ENCODE measurements around the gene C1orf105.
A peak's percentile ranks its signal among the peaks of the same experiment; 100 is the strongest.
"Not testable (repeated sequence)": the region's sequence is repeated elsewhere in the genome, so short reads cannot be mapped to it uniquely, and the experiment has no call there.

Gene C1orf105

DNA sequence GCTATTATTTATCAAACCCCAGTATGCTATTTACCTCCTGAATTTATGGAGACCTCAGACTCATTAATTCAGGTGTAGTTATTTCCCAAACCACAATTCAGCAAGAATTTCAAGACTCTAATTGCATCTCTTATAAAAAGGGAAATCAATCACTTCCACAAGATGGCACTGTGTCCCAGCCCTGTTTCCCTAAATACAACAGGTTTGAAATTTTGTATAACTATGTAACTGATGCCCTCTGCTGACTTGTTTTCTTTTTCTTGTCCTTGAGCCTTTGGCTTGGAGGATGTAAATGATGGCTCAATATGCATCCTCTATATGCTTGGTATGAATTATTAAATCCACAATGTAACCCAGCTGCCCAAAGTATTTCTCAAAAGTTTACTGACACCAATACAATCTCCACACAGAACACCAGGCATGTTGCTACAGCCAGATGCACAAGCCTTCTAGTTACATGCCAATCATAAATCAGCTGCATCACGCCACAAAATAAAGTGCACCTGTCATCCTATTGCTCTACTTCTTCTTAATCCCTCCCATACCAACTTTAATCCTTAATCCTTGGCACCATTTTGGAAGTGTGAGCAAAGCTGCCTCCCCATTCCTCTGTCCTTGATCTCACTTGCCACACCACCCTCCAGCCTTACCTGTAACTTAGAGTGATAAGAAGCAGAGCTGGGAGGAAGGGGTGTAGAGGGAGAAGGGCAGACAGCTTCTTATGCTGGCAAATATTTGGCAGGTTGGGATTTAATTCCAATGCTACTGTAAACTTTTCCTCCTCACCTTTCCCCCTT lies 9.0 kb downstream of the C1orf105 start:
- DNase-seq (ENCODE audit: low read depth), result peak; percentile 25

DNA sequence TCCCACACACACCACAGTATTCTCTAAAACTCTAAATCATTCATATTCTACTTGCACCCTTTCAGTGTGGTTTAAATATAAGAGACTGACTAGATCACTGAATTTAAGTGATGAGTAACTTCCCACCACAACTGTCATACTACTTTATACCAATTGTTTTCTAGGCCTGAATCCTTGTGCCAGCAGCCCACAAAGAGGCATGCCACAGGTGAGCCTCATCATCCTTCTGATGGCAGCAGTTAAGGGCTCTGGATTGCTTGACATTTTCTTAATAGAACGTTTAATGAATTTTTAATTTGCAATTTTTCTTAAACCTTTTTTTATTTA lies 9.6 kb downstream of the C1orf105 start:
- DNase-seq (ENCODE audit: low read depth), result no peak

DNA sequence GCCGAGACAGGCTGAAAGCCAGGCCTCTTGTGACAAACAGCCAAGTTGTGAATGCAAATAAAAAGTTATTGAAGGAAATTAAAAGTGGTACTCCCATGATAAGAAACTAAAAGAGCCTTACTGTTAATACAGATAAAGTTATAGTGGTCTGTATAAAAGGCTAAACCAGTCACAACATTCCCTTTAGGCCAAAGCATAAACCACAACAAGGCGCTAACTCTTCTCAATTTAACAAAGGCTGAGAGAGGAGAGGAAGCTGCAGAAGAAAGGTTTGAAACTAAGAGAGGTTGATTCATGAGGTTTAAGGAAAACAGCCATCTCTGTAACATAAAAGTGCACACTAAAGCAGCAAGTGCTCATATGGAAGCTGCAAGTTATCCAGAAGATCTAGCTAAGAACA lies 10.7 kb downstream of the C1orf105 start:
- DNase-seq (ENCODE audit: low read depth), result no peak

DNA sequence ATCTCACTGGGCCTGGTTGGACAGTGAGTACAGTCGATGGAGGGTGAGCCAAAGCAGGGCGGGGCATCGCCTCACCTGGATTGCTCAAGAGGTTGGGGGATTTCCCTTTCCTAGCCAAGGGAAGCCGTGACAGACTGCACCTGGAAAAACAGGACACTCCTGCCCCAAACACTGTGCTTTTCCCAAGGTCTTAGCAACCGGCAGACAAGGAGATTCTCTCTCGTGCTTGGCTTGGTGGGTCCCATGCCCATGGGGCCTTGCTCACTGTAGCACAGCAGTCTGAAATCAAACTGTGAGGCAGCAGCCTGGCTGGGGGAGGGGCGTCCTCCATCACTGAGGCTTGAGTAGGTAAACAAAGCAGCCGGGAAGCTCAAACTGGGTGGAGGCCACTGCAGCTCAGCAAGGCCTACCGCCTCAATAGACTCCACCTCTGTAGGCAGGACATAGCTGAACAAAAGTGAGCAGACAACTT lies 11.3 kb downstream of the C1orf105 start:
- DNase-seq (ENCODE audit: low read depth), result no peak

DNA sequence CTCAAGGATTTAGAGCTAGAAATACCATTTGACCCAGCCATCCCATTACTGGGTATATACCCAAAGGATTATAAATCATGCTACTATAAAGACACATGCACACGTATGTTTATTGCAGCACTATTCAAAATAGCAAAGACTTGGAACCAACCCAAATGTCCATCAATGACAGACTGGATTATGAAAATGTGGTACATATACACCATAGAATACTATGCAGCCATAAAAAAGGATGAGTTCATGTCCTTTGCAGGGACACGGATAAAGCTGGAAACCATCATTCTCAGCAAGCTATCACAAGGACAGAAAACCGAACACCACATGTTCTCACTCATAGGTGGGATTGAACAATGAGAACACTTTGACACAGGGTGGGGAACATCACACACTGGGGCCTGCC lies 16.7 kb downstream of the C1orf105 start:
- DNase-seq (ENCODE audit: low read depth), result not testable (repeated sequence)

DNA sequence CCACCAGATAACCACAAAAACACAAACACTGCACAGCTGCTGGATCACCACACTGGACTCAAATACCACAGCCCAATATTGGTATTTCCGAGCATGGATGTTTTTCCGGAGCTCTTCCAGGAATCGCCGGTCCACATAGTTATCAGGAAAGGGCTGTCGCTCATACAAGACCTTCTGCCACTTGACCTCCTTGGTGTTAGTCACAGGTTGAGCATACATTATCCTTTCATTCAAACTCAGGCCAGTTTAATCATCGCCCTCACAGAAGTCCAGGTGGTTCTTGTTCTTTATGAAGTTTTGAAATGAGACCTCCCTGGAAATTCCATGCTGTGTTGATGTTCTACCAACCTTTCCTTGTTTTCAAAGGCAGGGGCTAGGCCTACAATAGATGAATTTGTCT lies 21.9 kb downstream of the C1orf105 start:
- no peak for DNase-seq (ENCODE audit: low read depth)

DNA sequence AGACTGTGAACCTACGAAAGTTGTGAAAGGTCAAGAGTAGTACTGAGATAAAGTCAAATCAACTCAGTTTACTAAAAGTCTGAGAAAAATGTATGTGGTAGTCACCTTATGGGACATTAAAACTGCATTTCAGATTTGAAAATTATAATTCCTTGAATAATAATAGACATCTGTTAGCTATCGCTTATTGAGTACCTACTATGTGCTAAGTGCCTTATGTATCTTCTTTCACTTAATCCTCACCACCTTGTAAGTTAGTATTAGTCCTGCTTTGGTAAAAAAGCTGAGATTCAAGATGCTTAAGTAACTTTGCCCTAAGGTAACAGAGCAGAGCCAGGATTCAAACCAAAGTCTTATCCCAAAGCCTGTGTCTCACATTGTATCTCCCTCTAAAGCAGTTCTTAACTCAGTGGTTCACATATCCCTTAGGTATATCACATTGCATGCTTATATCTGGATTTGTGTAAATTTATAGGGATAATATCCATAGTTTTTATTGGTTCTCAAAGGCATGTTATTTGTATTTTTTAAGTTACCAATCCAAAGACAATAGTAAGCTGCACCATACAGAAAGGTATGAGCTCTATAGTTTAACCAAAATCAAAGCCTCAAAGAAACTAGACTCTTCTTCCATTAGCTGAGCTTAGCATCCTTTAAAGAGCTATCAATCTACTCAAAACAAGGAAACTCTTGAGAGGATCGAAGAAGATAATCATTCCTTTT lies 22.5 kb downstream of the C1orf105 start:
- no peak for DNase-seq (ENCODE audit: low read depth)

DNA sequence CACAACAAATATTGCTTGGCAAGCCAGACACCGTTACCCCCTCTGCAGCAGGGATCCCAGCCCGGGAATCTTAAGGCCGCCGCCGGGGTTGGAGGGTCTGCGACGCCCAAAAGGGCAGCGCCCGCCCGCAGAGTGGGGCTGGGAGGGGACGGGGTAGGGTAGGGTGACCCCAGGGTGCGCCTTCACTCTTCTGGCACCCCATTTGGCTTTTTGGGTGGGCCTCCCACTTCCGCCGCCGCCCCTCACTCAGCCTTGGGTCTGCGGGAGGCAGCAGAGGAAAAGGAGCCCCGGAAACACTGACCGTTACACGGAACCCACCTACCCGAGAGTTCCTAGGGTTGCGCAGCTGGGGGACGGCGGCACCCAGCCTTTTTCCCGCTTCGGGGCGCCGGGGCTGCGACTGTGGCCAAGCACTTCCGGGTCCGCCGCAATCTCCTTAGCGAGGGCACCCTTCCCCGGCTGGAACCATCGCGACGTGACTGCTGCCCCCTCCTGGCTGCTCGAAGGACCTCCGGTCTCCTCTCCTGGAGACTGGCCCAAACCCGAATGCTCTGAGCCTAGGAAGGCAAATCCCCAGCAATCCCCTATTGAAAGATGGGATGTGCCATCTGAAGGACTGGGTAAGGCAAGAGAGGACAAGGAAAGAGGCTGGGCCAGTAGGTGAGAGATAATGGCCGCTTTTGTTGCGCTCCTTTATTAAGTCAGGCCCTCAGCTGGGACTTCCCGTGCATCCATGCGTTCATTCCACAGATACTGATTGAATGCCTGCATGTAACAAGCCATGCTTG lies 23.4 kb downstream of the C1orf105 start, which contains the start of gene PIGC:
Gene PIGC, minus strand, starts transcription at position 404 of the 788 bp plus-strand sequence. CDS start 1,447 bp downstream, outside the sequence.
- DNase-seq (ENCODE audit: low read depth), result peak; percentile 90

DNA sequence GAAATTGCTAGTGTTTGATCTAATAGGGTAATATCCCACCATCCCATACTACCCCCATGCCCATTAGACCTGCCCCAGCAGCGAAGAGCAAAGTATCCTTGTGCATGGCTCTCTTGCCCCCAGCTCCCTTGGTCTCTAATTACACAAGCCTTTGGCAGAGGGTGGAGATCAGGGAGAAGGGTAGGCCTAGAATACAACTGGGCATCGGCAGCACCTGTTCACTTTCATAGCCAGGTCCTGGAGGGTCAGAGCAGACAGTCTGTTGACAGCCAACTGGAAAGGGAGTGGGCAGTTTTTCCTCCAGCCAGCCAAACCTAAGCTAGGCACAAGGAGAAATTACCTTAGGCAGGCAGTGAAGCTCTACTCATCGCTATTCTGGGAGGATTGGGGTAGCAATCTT lies 26.1 kb downstream of the C1orf105 start:
- DNase-seq (ENCODE audit: low read depth), result no peak

DNA sequence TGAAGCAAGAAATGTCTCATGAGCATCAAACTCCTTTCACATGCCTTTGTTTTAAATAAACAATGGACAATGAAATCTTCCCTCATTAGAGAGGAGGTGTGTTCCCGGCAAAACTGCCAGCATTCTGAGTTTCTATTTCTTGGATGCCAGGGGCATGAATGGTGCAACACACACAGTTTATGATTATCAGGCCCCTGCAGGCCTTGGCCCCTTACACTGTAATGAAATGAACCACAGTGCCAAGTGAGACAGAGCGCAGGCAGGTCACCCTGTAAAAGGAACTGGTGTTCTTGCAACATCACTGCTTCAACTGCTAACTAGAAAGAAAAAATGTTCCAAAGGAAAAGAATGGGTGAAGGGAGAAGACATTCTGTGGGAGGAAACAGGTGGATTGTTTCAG lies 27.2 kb downstream of the C1orf105 start:
- no peak for DNase-seq (ENCODE audit: low read depth)

DNA sequence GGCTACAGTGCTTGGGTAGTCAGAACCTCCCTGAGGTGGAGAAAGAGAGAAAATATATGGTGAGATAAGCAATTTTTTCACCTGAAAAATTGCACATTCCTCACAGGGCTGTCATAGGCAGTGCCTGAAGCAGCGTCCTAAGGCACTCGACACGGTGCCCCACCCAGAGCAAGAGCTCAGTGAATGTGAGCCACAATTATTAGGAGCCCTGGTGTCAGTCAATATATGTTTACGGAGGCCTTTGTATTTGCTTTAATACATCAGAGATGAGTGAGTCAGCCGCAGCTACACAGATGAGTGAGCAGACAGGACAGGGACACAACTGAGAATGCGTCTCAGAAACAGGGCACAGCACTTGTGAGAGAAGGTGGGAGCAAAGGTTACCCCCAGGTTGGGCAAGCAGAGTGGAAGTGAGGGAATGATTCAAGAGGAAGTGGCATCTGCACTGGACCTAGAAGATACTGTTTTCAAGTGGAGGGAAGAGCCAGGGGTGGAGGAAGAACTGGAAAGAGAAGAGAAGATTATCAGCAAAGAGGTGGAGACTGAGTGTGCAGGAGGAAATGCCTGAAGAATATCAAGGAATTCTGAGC lies 28.6 kb downstream of the C1orf105 start:
- DNase-seq (ENCODE audit: low read depth), result no peak

DNA sequence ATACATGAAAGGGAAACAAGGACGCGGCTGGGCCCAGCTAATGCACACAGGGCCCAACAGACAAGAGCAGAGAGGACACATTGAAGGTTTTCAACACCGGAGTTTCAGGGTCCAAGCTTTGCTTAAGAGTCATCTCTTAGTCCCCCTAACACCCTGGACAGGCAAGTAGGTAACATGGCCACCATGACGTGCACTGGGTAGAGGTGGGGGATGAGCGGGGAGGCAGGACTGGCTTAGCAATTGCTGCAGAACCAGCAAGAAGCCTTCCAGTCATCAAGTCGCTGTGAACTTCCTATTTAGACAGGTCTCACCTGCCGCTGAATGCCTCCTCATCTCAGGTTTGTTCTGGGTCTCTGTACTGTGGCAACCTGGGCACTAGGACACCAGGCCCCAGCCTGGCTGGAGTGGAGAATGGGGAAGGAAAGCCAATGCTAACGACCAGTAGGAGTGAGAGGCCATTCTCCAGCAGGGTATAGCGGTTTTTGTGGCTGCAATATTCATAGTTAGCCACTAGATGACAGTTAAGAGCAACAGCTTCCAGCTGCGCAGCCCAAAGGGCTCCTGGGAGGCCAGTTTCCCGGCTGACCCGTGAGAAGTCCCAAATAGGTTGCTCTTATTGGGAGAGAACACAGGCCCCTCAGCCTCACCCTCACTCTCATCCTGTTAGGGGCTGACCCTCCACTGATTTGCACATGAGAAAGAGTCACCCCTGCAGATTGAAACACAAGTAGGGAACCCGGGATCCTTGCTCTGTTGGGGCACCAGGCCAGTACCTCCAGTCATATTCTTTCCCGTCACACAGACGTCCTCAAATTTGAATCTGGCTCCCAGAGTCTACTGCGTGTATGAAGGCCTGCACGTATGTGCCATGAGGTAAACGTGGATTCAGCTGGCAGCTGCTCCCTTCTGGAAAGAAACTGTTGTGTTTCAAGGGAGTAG lies 29.4 kb downstream of the C1orf105 start:
- peak; percentile 46 for DNase-seq (ENCODE audit: low read depth)

DNA sequence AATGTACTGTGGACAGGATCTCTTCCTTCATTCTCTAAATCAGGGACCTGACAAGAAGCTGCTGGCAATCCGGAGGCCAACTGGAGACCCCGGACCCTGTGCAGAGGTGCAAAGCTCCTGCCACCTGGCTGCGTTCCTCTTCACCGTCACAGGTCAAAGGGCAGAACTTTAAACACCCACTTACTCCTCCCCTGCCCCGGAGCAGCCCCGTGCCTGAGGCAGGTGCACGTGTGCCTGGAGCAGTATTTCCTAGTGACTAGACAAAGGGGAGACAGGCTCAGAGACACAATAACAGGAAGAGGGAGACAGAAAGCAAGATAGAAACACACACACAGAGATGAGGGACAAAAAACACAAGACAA lies 30.0 kb downstream of the C1orf105 start:
- no peak for DNase-seq (ENCODE audit: low read depth)

DNA sequence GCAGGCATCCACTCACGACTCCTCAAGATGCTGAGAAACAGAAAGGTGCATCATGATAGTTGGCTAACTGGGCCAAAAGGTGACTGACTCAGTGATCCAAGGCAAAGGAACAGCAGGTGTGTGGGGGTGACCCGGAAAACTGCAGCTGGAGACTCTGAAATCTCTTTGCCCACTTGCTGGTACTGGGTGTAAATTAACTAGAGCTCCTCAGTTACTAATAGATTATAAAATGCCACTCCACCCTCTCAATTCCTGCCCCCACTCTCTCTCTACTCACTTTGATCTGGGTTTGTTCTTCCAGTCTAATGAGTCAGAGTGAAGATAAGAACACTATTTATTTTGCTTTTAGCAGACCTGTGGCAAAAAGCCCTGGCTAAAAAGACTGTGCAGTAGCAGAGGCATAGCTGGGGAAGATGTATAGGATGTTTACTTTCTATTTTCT lies 30.5 kb downstream of the C1orf105 start:
- DNase-seq (ENCODE audit: low read depth), result no peak

DNA sequence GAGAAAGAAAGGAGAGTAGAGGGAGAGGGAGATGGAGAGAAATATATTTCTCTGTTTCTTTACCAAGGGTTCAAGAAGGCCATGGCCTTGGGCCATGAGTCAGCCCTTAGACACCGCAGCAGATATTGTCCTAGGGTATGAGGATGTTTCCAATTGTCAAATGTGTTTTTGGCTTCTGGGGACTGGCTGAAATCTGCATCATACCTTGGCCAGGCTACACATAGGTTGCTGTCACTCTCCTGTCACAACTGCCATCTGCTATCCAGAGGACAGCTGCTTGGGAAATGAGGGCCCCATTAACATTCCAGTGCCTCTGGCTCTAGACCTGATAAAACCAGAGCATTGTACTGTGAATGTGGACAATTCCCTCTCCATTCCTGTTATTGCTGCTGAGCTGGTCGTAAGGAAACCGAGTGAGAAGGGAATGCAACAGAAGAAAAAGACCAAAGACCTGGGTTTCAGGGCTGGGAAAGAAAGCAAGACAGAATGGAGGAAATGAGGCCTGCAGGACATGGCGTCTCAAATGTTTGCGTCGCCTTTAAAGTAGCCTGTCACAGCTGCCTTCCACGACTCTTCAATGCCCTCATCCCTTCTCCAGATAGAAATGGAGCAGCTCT lies 32.2 kb downstream of the C1orf105 start:
- DNase-seq (ENCODE audit: low read depth), result no peak

DNA sequence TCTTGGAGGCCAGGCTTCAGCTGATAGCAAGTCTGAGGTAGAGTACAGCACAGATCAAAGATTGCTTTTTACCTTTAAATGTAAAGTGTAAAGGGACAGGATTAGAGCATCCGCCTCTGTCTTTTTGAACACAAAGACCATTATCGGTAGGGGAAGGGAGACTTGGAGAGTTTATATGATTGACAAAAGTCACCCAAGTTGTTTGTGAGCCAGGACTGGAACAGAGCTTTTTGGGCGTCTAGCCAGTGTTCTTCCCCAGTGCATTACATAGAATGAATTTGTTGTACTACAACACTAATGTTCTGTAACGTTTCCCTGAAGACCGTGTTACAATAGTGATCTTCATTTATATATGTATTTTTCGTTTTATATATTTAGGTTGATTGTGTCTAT lies 32.7 kb downstream of the C1orf105 start:
- no peak for DNase-seq (ENCODE audit: low read depth)

DNA sequence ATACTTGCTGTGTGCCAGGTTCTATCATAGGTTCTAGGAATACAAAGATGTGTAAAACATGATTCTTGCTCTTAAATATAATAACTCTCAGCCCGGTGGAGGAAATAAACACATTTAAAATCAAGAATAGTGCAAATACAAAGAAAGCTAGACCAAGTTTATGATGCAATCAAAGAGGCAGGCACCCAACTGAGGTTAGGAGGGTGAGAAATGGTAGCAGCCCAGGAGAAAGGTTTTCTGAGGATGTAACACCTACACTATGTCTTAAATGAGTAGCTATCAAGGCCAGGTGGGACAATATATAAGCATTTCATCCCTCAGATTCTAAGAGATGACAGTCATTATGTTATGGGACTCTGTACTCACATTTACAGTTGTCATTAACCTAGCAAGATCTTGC lies 33.1 kb downstream of the C1orf105 start:
- no peak for DNase-seq (ENCODE audit: low read depth)

DNA sequence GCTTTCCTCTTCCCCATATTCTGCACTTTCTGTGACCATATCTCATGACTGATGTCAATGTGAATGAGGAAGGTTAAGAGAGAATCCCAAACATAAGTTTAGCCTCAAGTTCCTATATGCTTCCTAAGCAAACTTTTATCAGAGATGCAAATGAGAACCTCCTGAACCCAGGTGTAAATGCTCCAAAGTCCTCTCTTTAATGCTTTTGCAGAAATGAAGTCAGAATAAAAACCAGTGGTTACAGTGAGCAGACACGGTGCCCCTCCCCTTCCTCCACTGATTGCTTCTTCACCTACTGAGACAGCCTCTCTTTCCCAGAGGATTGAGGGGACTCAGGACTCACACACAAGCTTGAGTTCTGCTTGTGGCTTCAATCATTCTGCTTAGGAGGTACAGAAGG lies 35.0 kb downstream of the C1orf105 start:
- no peak for DNase-seq (ENCODE audit: low read depth)

DNA sequence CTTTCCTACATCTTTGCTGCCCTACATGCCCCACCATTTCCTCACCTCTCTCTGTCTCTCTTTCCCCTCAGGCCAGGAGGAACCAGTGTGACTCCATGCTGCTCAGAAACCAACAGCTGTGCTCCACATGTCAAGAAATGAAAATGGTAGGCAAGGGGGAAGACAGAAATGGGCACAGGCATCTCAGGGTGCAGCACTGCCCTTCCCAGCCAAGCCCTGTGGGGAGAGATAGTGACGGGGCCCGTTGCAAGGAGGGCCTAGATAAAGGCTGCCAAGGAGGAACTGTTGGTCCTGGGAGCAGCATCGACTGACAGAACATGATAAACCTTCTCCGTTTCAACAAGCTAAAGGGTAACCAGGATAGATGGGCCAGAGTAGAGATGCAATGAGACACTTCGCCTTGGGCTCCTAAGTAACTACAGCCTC lies 35.9 kb downstream of the C1orf105 start:
- peak; percentile 60 for DNase-seq (ENCODE audit: low read depth)

DNA sequence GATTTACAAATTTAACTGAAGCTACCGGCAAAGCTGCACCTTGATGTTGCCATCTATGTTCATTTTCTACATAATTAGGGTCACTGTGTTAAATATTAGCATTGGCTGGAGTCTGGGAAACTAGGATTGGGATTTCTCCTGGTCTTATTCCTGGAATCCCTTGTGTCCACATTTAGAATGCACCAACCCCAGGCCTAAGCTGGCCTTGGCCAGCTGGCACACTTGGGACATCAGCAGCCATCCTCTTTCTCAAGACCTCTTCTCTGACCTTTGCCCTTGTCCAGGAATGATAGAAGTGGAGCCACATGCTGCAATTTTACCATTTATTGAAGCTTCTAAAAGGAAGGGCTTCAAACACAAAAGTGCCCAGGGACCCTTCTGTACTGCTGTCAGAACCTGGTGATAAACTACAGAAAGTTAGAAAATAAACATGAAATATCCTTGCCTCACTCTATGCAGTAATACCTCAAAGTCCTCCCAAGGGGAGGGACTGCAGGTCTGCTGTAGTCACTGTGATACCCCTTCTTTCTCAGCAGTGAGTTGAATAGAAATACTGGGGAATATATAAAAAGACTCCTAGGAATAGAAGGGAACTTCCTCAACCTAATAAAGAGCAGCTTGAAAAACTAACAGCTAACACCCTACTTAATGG lies 37.1 kb downstream of the C1orf105 start:
- DNase-seq (ENCODE audit: low read depth), result no peak

Measured in CMK (cell line).